WTC11 (cell line): Measurements from ENCODE around the gene RTP2. TPM values are rescaled to one million over a fixed set of nuclear protein-coding genes. Genes with fewer than 3 reads are reported as not detected.
A peak's percentile ranks its signal among the peaks of the same experiment; 100 is the strongest.

Experiments used
- ATAC-seq: fragments of 200-7000 bp; cut with Tn5 transposase; 2 replicates; pipeline ENCODE4 v1.10.0; 2021; ENCODE audit warnings: mild to moderate bottlenecking, moderate library complexity
- CTCF ChIA-PET: fragments of 300-600 bp; sonication (Branson Sonifier 250); formaldehyde crosslinking; loops from one replicate; lab custom pipeline; 2021; ENCODE audit warnings: antibody characterized with exemption; lab: Charles Lee
- POLR2A ChIA-PET: fragments of 350-600 bp; sonication (Branson Sonifier 250); formaldehyde crosslinking; loops from one replicate; lab custom pipeline; 2021; ENCODE audit warnings: antibody characterized with exemption; lab: Charles Lee
- DNase-seq: peaks from one replicate; pipeline ENCODE4 v3.0.0; 2021; ENCODE audit warnings: low spot score
- H3K27ac Mint-ChIP-seq: 2 replicates; pipeline ENCODE4 v1.8.0; 2021; ENCODE audit warnings: mixed read lengths
- H3K27me3 Mint-ChIP-seq: 2 replicates; pipeline ENCODE4 v1.8.0; 2021; ENCODE audit warnings: low read depth, mild to moderate bottlenecking, moderate library complexity, mixed read lengths
- H3K36me3 Mint-ChIP-seq: 2 replicates; pipeline ENCODE4 v1.8.0; 2021; ENCODE audit warnings: mixed read lengths
- H3K4me1 Mint-ChIP-seq: 2 replicates; pipeline ENCODE4 v1.8.0; 2022; ENCODE audit warnings: mixed read lengths
- H3K4me3 Mint-ChIP-seq: 2 replicates; pipeline ENCODE4 v1.8.0; 2021; ENCODE audit warnings: mild to moderate bottlenecking, moderate library complexity, mixed read lengths
- H3K9me3 Mint-ChIP-seq: 2 replicates; pipeline ENCODE4 v1.8.0; 2021; ENCODE audit warnings: mixed read lengths
- CBFB ChIP-seq: sonication (generic); formaldehyde crosslinking; IDR thresholded peaks from 2 replicates; pipeline ENCODE4 v1.8.1; 2022; ENCODE audit warnings: mild to moderate bottlenecking, low read depth, missing genetic modification reagents
- FOXK1 ChIP-seq: sonication (generic); formaldehyde crosslinking; IDR thresholded peaks from 2 replicates; pipeline ENCODE4 v1.8.0; 2022; ENCODE audit warnings: mild to moderate bottlenecking, moderate library complexity, missing genetic modification reagents
- GRHL2 ChIP-seq: fragments of 250-450 bp; sonication (Bioruptor Pico); IDR thresholded peaks from 2 replicates; pipeline ENCODE4 v1.8.0; 2022; ENCODE audit warnings: mild to moderate bottlenecking, moderate library complexity; ENCODE audit not compliant: insufficient replicate concordance, severe bottlenecking
- HMGA2 ChIP-seq: fragments of 250-450 bp; sonication (Bioruptor Pico); IDR thresholded peaks from 2 replicates; pipeline ENCODE4 v1.4.0; 2021; ENCODE audit warnings: mild to moderate bottlenecking, moderate library complexity
- HMGXB4 ChIP-seq: sonication (generic); formaldehyde crosslinking; IDR thresholded peaks from 2 replicates; pipeline ENCODE4 v1.8.1; 2023; ENCODE audit warnings: mild to moderate bottlenecking, moderate library complexity, missing genetic modification reagents
- MAX ChIP-seq: sonication (generic); formaldehyde crosslinking; IDR thresholded peaks from 2 replicates; pipeline ENCODE4 v1.8.0; 2022; ENCODE audit warnings: mild to moderate bottlenecking, missing genetic modification reagents
- SMAD3 ChIP-seq: sonication (generic); formaldehyde crosslinking; IDR thresholded peaks from 2 replicates; pipeline ENCODE4 v1.8.0; 2022; ENCODE audit warnings: missing genetic modification reagents, mild to moderate bottlenecking, borderline replicate concordance
- TEAD1 ChIP-seq: sonication (generic); formaldehyde crosslinking; IDR thresholded peaks from 2 replicates; pipeline ENCODE4 v1.8.0; 2022; ENCODE audit warnings: mild to moderate bottlenecking, missing genetic modification reagents
- ZBTB43 ChIP-seq: sonication (generic); formaldehyde crosslinking; IDR thresholded peaks from 2 replicates; pipeline ENCODE4 v1.8.1; 2023; ENCODE audit warnings: mild to moderate bottlenecking, missing genetic modification reagents
- ZNF263 ChIP-seq: sonication (generic); formaldehyde crosslinking; IDR thresholded peaks from 2 replicates; pipeline ENCODE4 v1.8.1; 2022; ENCODE audit warnings: low read depth, mild to moderate bottlenecking, moderate library complexity, missing genetic modification reagents
- total RNA-seq: library from RNA; stranded (reverse); gene quantifications from 3 replicates; pipeline ENCODE4 v1.2.3, GENCODE V29; 2021
- TF ChIP-seq, protein P1 (sequence below): sonication (generic); formaldehyde crosslinking; IDR thresholded peaks from 2 replicates; pipeline ENCODE4 v1.8.0; 2023; ENCODE audit warnings: missing genetic modification reagents, mild to moderate bottlenecking, borderline replicate concordance
- TF ChIP-seq, protein P2 (sequence below): sonication (generic); formaldehyde crosslinking; IDR thresholded peaks from 2 replicates; pipeline ENCODE4 v1.8.0; 2023; ENCODE audit warnings: mild to moderate bottlenecking, missing genetic modification reagents

Gene RTP2
- total RNA-seq, 1 experiment from 2014 or later: not detected

GRCh38 chr3:187739561-187740332, 37.4 kb upstream of the RTP2 start (continued):
- TF ChIP-seq ZBTB43 (CRISPR knock-in tag): 0 out of 2 replicates have a peak, but pooled peaks have one; percentile 48
- peak; percentile 42; the same call in 1 of the 2 replicates for TF ChIP-seq FOXK1 (CRISPR knock-in tag)
- peak; percentile 64; the same call in 1 of the 2 replicates for TF ChIP-seq TEAD1
- no peak for TF ChIP-seq ZNF263
- no peak for TF ChIP-seq HMGA2 (CRISPR knock-in tag)
- TF ChIP-seq HMGXB4 (CRISPR knock-in tag): peak; percentile 96
- TF ChIP-seq MAX: peak; percentile 75
- TF ChIP-seq SMAD3 (CRISPR knock-in tag): no peak
- TF ChIP-seq GRHL2 (CRISPR knock-in tag): no peak
- TF ChIP-seq, protein P1, sequence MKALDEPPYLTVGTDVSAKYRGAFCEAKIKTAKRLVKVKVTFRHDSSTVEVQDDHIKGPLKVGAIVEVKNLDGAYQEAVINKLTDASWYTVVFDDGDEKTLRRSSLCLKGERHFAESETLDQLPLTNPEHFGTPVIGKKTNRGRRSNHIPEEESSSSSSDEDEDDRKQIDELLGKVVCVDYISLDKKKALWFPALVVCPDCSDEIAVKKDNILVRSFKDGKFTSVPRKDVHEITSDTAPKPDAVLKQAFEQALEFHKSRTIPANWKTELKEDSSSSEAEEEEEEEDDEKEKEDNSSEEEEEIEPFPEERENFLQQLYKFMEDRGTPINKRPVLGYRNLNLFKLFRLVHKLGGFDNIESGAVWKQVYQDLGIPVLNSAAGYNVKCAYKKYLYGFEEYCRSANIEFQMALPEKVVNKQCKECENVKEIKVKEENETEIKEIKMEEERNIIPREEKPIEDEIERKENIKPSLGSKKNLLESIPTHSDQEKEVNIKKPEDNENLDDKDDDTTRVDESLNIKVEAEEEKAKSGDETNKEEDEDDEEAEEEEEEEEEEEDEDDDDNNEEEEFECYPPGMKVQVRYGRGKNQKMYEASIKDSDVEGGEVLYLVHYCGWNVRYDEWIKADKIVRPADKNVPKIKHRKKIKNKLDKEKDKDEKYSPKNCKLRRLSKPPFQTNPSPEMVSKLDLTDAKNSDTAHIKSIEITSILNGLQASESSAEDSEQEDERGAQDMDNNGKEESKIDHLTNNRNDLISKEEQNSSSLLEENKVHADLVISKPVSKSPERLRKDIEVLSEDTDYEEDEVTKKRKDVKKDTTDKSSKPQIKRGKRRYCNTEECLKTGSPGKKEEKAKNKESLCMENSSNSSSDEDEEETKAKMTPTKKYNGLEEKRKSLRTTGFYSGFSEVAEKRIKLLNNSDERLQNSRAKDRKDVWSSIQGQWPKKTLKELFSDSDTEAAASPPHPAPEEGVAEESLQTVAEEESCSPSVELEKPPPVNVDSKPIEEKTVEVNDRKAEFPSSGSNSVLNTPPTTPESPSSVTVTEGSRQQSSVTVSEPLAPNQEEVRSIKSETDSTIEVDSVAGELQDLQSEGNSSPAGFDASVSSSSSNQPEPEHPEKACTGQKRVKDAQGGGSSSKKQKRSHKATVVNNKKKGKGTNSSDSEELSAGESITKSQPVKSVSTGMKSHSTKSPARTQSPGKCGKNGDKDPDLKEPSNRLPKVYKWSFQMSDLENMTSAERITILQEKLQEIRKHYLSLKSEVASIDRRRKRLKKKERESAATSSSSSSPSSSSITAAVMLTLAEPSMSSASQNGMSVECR (CRISPR knock-in tag): peak; percentile 79; the same call in 1 of the 2 replicates
- peak; percentile 86 for TF ChIP-seq CBFB (CRISPR knock-in tag)

GRCh38 chr3:187739094-187739560, 36.8 kb upstream of the RTP2 start:
- H3K36me3 Mint-ChIP-seq: no peaks in the 10 kb centered on the region
- ATAC-seq: peak; percentile 4; the same call in 1 of the 2 replicates
- H3K27me3 Mint-ChIP-seq: peaks cover 32% of the 10 kb centered on the region
- no peak for TF ChIP-seq GRHL2 (CRISPR knock-in tag)
- TF ChIP-seq, protein P2, sequence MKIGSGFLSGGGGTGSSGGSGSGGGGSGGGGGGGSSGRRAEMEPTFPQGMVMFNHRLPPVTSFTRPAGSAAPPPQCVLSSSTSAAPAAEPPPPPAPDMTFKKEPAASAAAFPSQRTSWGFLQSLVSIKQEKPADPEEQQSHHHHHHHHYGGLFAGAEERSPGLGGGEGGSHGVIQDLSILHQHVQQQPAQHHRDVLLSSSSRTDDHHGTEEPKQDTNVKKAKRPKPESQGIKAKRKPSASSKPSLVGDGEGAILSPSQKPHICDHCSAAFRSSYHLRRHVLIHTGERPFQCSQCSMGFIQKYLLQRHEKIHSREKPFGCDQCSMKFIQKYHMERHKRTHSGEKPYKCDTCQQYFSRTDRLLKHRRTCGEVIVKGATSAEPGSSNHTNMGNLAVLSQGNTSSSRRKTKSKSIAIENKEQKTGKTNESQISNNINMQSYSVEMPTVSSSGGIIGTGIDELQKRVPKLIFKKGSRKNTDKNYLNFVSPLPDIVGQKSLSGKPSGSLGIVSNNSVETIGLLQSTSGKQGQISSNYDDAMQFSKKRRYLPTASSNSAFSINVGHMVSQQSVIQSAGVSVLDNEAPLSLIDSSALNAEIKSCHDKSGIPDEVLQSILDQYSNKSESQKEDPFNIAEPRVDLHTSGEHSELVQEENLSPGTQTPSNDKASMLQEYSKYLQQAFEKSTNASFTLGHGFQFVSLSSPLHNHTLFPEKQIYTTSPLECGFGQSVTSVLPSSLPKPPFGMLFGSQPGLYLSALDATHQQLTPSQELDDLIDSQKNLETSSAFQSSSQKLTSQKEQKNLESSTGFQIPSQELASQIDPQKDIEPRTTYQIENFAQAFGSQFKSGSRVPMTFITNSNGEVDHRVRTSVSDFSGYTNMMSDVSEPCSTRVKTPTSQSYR: 0 out of 2 replicates have a peak, but pooled peaks have one; percentile 23
- H3K27ac Mint-ChIP-seq: peak overlapping the region; percentile 92
- H3K9me3 Mint-ChIP-seq: no peaks in the 10 kb centered on the region
- CTCF ChIA-PET: interaction anchor here (0.6 to 4.7 kb wide), 34 partner anchors 10 to 1494 kb away, joined by 3 to 132 read pairs (median 5); partner anchors contain the start of gene LPP
- peak; percentile 47 for DNase-seq
- peaks cover 48% of the 10 kb centered on the region for H3K4me1 Mint-ChIP-seq
- H3K4me3 Mint-ChIP-seq: peak overlapping the region; percentile 82
- POLR2A ChIA-PET: interaction anchor here (1.0 to 4.6 kb wide), 5 partner anchors 10 to 1215 kb away, joined by 3 to 41 read pairs (median 13); partner anchors contain the start of gene LPP
